HepG2 (cell line): ENCODE data around the gene NDUFS2. TPM values are rescaled to one million over a fixed set of nuclear protein-coding genes. Genes with fewer than 3 reads are reported as not detected.

Experiments
- ATAC-seq: fragments of 200-7000 bp; cut with Tn5 transposase; 3 replicates; pipeline ENCODE4 v1.9.1; 2020; ENCODE audit warnings: mild to moderate bottlenecking, moderate library complexity
- BruUV-seq: library from RNA; stranded (reverse); fragments of 400-500 nt; replicated peaks from 2 replicates; lab custom pipeline; 2021; lab: Mats Ljungman, UMichigan
- CTCF ChIA-PET: fragments of 300-600 bp; formaldehyde crosslinking; extraction: SDS; loops from one replicate; lab custom pipeline; 2021; ENCODE audit warnings: low total read pairs, inconsistent platforms, low intra/inter-chr PET ratio; lab: Yijun Ruan, JAX
- POLR2A ChIA-PET: fragments of 350-600 bp; sonication (Branson Sonifier 250); formaldehyde crosslinking; loops from one replicate; lab custom pipeline; 2020; ENCODE audit warnings: antibody characterized with exemption, inconsistent platforms; lab: Yijun Ruan, JAX
- DNase-seq: peaks from one replicate; pipeline ENCODE4 v3.0.0-alpha.2; 2015; ENCODE audit warnings: low spot score
- FAIRE-seq: peaks from 3 replicates; lab custom pipeline; 2011; peaks lifted over from hg19 to GRCh38; lab: Jason Lieb, UNC
- H2AFZ ChIP-seq: one replicate; pipeline ENCODE4 v1.6.1; 2011; ENCODE audit warnings: low read length, inconsistent platforms
- H3K27ac ChIP-seq: fragments of 300-600 bp; 3 replicates; pipeline ENCODE4 v1.8.0; 2011; ENCODE audit warnings: mixed run types, mild to moderate bottlenecking, mixed read lengths, low read length, inconsistent platforms; ENCODE audit not compliant: insufficient read depth; ENCODE audit errors: extremely low read length
- H3K27me3 ChIP-seq, 2 experiments: fragments of 200-600 bp in 1 of 2; 2 replicates in 1 of 2; 3 replicates in 1 of 2; pipeline versions ENCODE4 v1.6.0 to v1.8.0; 2011; ENCODE audit warnings: low read length in 2 of 2, mild to moderate bottlenecking in 2 of 2, moderate library complexity in 2 of 2, inconsistent platforms in 1 of 2; ENCODE audit not compliant: insufficient read depth in 2 of 2, control insufficient read depth in 1 of 2
- H3K36me3 ChIP-seq, 2 experiments: fragments of 200-600 bp in 1 of 2; replicated peaks in 1 of 2; 2 replicates in 1 of 2; 3 replicates in 1 of 2; pipeline versions ENCODE4 v1.5.1 to v1.8.0; 2011; ENCODE audit warnings: low read length in 2 of 2, inconsistent platforms in 1 of 2; ENCODE audit not compliant: insufficient read depth in 2 of 2, control insufficient read depth in 1 of 2
- H3K4me1 ChIP-seq: 2 replicates; pipeline ENCODE4 v1.5.1; 2012; ENCODE audit warnings: low read length, inconsistent platforms; ENCODE audit not compliant: insufficient read depth
- H3K4me2 ChIP-seq: 2 replicates; pipeline ENCODE4 v1.6.0; 2011; ENCODE audit warnings: low read depth, low read length, inconsistent platforms
- H3K4me3 ChIP-seq, 3 experiments: fragments of 200-600 bp in 1 of 3; sonication (generic), shearing (Covaris generic) in 1 of 3; replicated peaks in 1 of 3; 2 replicates each; pipeline ENCODE4 v1.5.1; 2011 to 2016; ENCODE audit warnings: low read length in 3 of 3, inconsistent platforms in 2 of 3, low read depth in 2 of 3, mild to moderate bottlenecking in 2 of 3, control low read depth in 1 of 3, mixed read lengths in 1 of 3; ENCODE audit not compliant: insufficient read depth in 1 of 3
- H3K79me2 ChIP-seq: one replicate; pipeline ENCODE4 v1.6.1; 2011; ENCODE audit warnings: low read length, inconsistent platforms; ENCODE audit not compliant: insufficient read depth
- H3K9ac ChIP-seq: 2 replicates; pipeline ENCODE4 v1.6.0; 2011; ENCODE audit warnings: mild to moderate bottlenecking, low read depth, low read length, inconsistent platforms; ENCODE audit not compliant: insufficient read depth
- H3K9me3 ChIP-seq: 2 replicates; pipeline ENCODE4 v1.5.1; 2012; ENCODE audit warnings: mild to moderate bottlenecking, low read length
- H4K20me1 ChIP-seq: 2 replicates; pipeline ENCODE4 v1.6.0; 2011; ENCODE audit warnings: inconsistent platforms, mild to moderate bottlenecking, low read length, moderate library complexity; ENCODE audit not compliant: insufficient read depth
- AGO2 ChIP-seq: fragments of 200-400 bp; formaldehyde crosslinking; optimal IDR thresholded peaks from 2 replicates; pipeline ENCODE3; 2017; ENCODE audit warnings: mild to moderate bottlenecking, low read depth, low read length, moderate library complexity
- ARNTL ChIP-seq: sonication (generic); formaldehyde crosslinking; IDR thresholded peaks from 2 replicates; pipeline ENCODE4 v1.4.0; 2020; ENCODE audit warnings: mild to moderate bottlenecking, missing genetic modification reagents
- CREB1 ChIP-seq, 2 experiments: fragments of 450-650 bp in 1 of 2; IDR thresholded peaks; 2 replicates each; pipeline ENCODE4 v1.6.1; 2016 to 2017; ENCODE audit warnings: control low read depth in 1 of 2, mild to moderate bottlenecking in 1 of 2, missing compliant biosample characterization in 1 of 2, missing genetic modification characterization in 1 of 2
- HNRNPUL1 ChIP-seq: fragments of 200-400 bp; formaldehyde crosslinking; IDR thresholded peaks from 2 replicates; pipeline ENCODE4 v1.6.1; 2017; ENCODE audit warnings: low read depth, mild to moderate bottlenecking, low read length, moderate library complexity
- KAT7 ChIP-seq: IDR thresholded peaks from 2 replicates; pipeline ENCODE4 v1.6.1; 2018; ENCODE audit warnings: borderline replicate concordance, missing compliant biosample characterization
- KLF6 ChIP-seq: IDR thresholded peaks from 2 replicates; pipeline ENCODE4 v1.8.0; 2016; ENCODE audit warnings: missing biosample characterization, missing genetic modification reagents
- MBNL3 ChIP-seq: fragments of 250-450 bp; sonication (Bioruptor Pico); conservative IDR thresholded peaks from 2 replicates; pipeline ENCODE4 v1.8.0; 2022; ENCODE audit warnings: mild to moderate bottlenecking, inconsistent platforms
- POLR2G ChIP-seq: fragments of 200-400 bp; formaldehyde crosslinking; IDR thresholded peaks from 2 replicates; pipeline ENCODE4 v1.6.1; 2018; ENCODE audit warnings: mild to moderate bottlenecking, low read depth, low read length, moderate library complexity
- PRPF4 ChIP-seq: fragments of 200-400 bp; formaldehyde crosslinking; IDR thresholded peaks from 2 replicates; pipeline ENCODE4 v1.6.1; 2016; ENCODE audit warnings: low read length, low read depth; ENCODE audit not compliant: poor library complexity, severe bottlenecking
- RBFOX2 ChIP-seq: fragments of 200-400 bp; formaldehyde crosslinking; IDR thresholded peaks from 2 replicates; pipeline ENCODE4 v1.6.1; 2017; ENCODE audit warnings: low read depth, mild to moderate bottlenecking, low read length
- TBL1XR1 ChIP-seq: fragments of 150-350 bp; IDR thresholded peaks from 2 replicates; pipeline ENCODE4 v1.6.1; 2014; ENCODE audit warnings: borderline replicate concordance, low read length; ENCODE audit not compliant: partially characterized antibody
- ZNF17 ChIP-seq: sonication (generic); formaldehyde crosslinking; IDR thresholded peaks from 2 replicates; pipeline ENCODE4 v1.5.0; 2020; ENCODE audit warnings: mild to moderate bottlenecking, missing genetic modification reagents
- ZNF432 ChIP-seq: sonication (generic); formaldehyde crosslinking; IDR thresholded peaks from 2 replicates; pipeline ENCODE4 v1.5.0; 2020; ENCODE audit warnings: missing genetic modification reagents, mild to moderate bottlenecking, borderline replicate concordance
- ZNF709 ChIP-seq: sonication (generic); formaldehyde crosslinking; IDR thresholded peaks from 2 replicates; pipeline ENCODE4 v1.5.0; 2020; ENCODE audit warnings: mild to moderate bottlenecking, missing genetic modification reagents
- WGBS: methylation state at CpG from one replicate; pipeline ENCODE4 v1.1.6; 2017; ENCODE audit warnings: low lambda C conversion rate; 5-methylcytosine and 5-hydroxymethylcytosine counted together
- in situ Hi-C: cut with HindIII; loops from 2 replicates; pipeline ENCODE4 v1.10.0; 2017; ENCODE audit warnings: low pct_unique_long_range_greater_than_20kb; ENCODE audit not compliant: extremely low pct_ligation_motif_present
- intact Hi-C: fragments of 100-400 bp; cut with micrococcal nuclease; formaldehyde crosslinking; loops from one replicate; pipeline ENCODE4 v1.10.0; 2022; ENCODE audit not compliant: unreplicated experiment
- polyA plus RNA-seq, 8 experiments: library from polyadenylated mRNA; depleted of rRNA in 3 of 8; stranded (reverse) in 7 of 8; unstranded in 1 of 8; fragments of >200 nt; fragmentation: Illumina TruSeq in 4 of 8; extraction: Trizol in 4 of 8; gene quantifications; 2 replicates each; pipeline versions ENCODE4 v1.2.1 to v1.2.3, GENCODE V29; 2011 to 2016; ENCODE audit warnings: low read depth in 4 of 8, missing spikeins in 1 of 8, mixed read lengths in 1 of 8; ENCODE audit not compliant: insufficient read depth in 1 of 8
- total RNA-seq, 5 experiments: library from RNA; depleted of rRNA; stranded (reverse); fragments of >200 nt; fragmentation: Illumina TruSeq; extraction: Trizol; gene quantifications; 2 replicates each; pipeline ENCODE4 v1.2.3, GENCODE V29; 2016; ENCODE audit warnings: low read depth in 1 of 5
- TF ChIP-seq, protein P1 (sequence below): sonication (generic); formaldehyde crosslinking; IDR thresholded peaks from 2 replicates; pipeline ENCODE4 v1.4.0; 2020; ENCODE audit warnings: missing genetic modification reagents
- TF ChIP-seq, protein P2 (sequence below): sonication (generic); formaldehyde crosslinking; conservative IDR thresholded peaks from 2 replicates; pipeline ENCODE4 v1.4.0; 2020; ENCODE audit warnings: missing genetic modification reagents
- TF ChIP-seq, protein P3 (sequence below): sonication (generic); formaldehyde crosslinking; IDR thresholded peaks from 2 replicates; pipeline ENCODE4 v1.5.0; 2020; ENCODE audit warnings: missing genetic modification reagents

The NDUFS2 gene
- total and polyA plus RNA-seq, 2 of the 13 experiments (the other 11 are each of a cell fraction or from before 2014, with no cell fraction given): 89.9 to 118 TPM

DNA sequence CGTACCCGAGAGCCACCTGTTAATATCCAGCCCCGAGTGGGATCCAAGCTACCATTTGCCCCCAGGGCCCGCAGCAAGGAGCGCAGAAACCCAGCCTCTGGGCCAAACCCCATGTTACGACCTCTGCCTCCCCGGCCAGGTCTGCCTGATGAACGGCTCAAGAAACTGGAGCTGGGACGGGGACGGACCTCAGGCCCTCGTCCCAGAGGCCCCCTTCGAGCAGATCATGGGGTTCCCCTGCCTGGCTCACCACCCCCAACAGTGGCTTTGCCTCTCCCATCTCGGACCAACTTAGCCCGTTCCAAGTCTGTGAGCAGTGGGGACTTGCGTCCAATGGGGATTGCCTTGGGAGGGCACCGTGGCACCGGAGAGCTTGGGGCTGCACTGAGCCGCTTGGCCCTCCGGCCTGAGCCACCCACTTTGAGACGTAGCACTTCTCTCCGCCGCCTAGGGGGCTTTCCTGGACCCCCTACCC lies 41.5 kb upstream of the NDUFS2 start:
- Histone ChIP-seq H3K4me1 (peaks cover 35% of the 10 kb centered on the region), H4K20me1 (no peaks in the 10 kb centered on the region), H3K27ac (no peak overlapping the region), H2AFZ (no peak overlapping the region), H3K9me3 (no peaks in the 10 kb centered on the region), H3K27me3 (no peaks in the 10 kb centered on the region; a peak in 1 of 5 replicates), H3K9ac (peak overlapping the region; percentile 91; the same call in 1 of the 2 replicates), H3K4me2 (0 out of 2 replicates have a peak overlapping the region, but pooled peaks have one; percentile 97), H3K36me3 (peaks cover 11 to 43% of the 10 kb centered on the region in 2 experiments; a peak in 4 of 5 replicates), H3K4me3 (no peak overlapping the region; a peak in 1 of 6 replicates), H3K79me2 (peaks cover 7% of the 10 kb centered on the region)
- ATAC-seq (no peak), DNase-seq (no peak), FAIRE-seq (no peak)
- in situ Hi-C loops (no loop called here), intact Hi-C loops (no loop called here)
- 98% methylated on average over 14 of the region's 22 CpGs for WGBS
- TF ChIP-seq HNRNPUL1: no peak
- peak; percentile 48 for TF ChIP-seq AGO2
- no peak for TF ChIP-seq ZNF432
- 0 out of 2 replicates have a peak, but pooled peaks have one; percentile 24 for TF ChIP-seq POLR2G
- TF ChIP-seq KAT7 (CRISPR knock-in tag): no peak
- TF ChIP-seq RBFOX2: 0 out of 2 replicates have a peak, but pooled peaks have one; percentile 19
- ChIA-PET POLR2A (no interaction called here), CTCF (no interaction called here)
- no TSS peak for BruUV-seq

DNA sequence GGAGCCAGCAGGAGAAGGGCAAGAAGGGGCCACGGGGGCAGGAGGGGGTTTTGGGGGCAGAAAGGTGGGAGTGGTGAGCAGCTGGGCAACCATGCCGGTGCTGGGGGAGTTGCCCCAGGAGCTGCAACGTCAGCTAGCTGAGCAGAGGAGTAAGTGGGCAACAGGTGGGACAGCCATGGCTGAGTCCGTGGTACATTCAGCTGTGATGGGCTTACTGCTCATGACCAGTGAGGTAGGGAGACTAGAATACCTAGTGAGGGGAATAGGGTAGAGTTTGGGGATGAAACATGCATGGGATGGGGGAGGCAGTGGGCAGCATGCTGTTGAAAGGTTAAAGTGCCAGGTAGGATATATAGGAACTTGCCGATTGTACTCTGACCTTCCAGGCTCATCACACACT lies 40.5 kb upstream of the NDUFS2 start:
- intact Hi-C loops: no loop called here
- H4K20me1 ChIP-seq: no peaks in the 10 kb centered on the region
- no peak overlapping the region for H3K4me3 ChIP-seq
- no peak for DNase-seq
- ChIA-PET POLR2A (no interaction called here), CTCF (no interaction called here)
- peaks cover 11 to 43% of the 10 kb centered on the region in 2 experiments; a peak in 4 of 5 replicates for H3K36me3 ChIP-seq
- H3K27me3 ChIP-seq: no peaks in the 10 kb centered on the region; a peak in 1 of 5 replicates
- in situ Hi-C loops: no loop called here
- WGBS: 94% methylated on average over 5 of the region's 5 CpGs
- H3K79me2 ChIP-seq: peaks cover 7% of the 10 kb centered on the region
- peaks cover 35% of the 10 kb centered on the region for H3K4me1 ChIP-seq
- no peak for ATAC-seq
- no peak for FAIRE-seq
- H3K27ac ChIP-seq: no peak overlapping the region
- no TSS peak for BruUV-seq
- no peak overlapping the region for H3K4me2 ChIP-seq
- no peak overlapping the region for H2AFZ ChIP-seq
- no peak overlapping the region for H3K9ac ChIP-seq
- H3K9me3 ChIP-seq: no peaks in the 10 kb centered on the region
- TF ChIP-seq ARNTL (no peak), TBL1XR1 (no peak), ZNF17 (CRISPR knock-in tag) (no peak), KLF6 (CRISPR knock-in tag) (no peak), PRPF4 (no peak), CREB1 (IDR thresholded peaks at IDR 0.05) (no peak), CREB1 (CRISPR knock-in tag; IDR thresholded peaks at IDR 0.05) (no peak), ZNF709 (CRISPR knock-in tag) (no peak), MBNL3 (CRISPR knock-in tag) (no peak)
- TF ChIP-seq, protein P1, sequence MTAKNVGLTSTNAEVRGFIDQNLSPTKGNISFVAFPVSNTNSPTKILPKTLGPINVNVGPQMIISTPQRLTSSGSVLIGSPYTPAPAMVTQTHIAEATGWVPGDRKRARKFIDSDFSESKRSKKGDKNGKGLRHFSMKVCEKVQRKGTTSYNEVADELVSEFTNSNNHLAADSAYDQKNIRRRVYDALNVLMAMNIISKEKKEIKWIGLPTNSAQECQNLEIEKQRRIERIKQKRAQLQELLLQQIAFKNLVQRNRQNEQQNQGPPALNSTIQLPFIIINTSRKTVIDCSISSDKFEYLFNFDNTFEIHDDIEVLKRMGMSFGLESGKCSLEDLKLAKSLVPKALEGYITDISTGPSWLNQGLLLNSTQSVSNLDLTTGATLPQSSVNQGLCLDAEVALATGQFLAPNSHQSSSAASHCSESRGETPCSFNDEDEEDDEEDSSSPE (CRISPR knock-in tag): no peak
- TF ChIP-seq, protein P2, sequence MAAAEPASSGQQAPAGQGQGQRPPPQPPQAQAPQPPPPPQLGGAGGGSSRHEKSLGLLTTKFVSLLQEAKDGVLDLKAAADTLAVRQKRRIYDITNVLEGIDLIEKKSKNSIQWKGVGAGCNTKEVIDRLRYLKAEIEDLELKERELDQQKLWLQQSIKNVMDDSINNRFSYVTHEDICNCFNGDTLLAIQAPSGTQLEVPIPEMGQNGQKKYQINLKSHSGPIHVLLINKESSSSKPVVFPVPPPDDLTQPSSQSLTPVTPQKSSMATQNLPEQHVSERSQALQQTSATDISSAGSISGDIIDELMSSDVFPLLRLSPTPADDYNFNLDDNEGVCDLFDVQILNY (CRISPR knock-in tag): no peak
- TF ChIP-seq, protein P3, sequence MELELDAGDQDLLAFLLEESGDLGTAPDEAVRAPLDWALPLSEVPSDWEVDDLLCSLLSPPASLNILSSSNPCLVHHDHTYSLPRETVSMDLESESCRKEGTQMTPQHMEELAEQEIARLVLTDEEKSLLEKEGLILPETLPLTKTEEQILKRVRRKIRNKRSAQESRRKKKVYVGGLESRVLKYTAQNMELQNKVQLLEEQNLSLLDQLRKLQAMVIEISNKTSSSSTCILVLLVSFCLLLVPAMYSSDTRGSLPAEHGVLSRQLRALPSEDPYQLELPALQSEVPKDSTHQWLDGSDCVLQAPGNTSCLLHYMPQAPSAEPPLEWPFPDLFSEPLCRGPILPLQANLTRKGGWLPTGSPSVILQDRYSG (CRISPR knock-in tag): no peak
